Measurements from ENCODE around the gene POLR2M.

POLR2M gene

GRCh38 chr15:57726411-57726810, 19.9 kb downstream of the POLR2M start:
- H3K27me3 Mint-ChIP-seq (ENCODE audit: low read depth, poor library complexity): peaks cover 9% of the 10 kb centered on the region
- peaks cover 20% of the 10 kb centered on the region for H3K36me3 Mint-ChIP-seq (ENCODE audit: low read depth)
- H3K4me3 Mint-ChIP-seq: no peak overlapping the region
- no peak for DNase-seq
- H3K27ac Mint-ChIP-seq: no peak overlapping the region
- peaks cover 23% of the 10 kb centered on the region for H3K9me3 Mint-ChIP-seq
- peaks cover 19% of the 10 kb centered on the region for H3K4me1 Mint-ChIP-seq
- no peak for TF ChIP-seq CTCF (IDR thresholded peaks at IDR 0.05)

GRCh38 chr15:57727031-57727430, 20.5 kb downstream of the POLR2M start:
- peaks cover 20% of the 10 kb centered on the region for H3K36me3 Mint-ChIP-seq (ENCODE audit: low read depth)
- peaks cover 23% of the 10 kb centered on the region for H3K9me3 Mint-ChIP-seq
- H3K27ac Mint-ChIP-seq: peak overlapping the region; percentile 36
- no peak overlapping the region for H3K4me3 Mint-ChIP-seq
- H3K4me1 Mint-ChIP-seq: peaks cover 25% of the 10 kb centered on the region
- TF ChIP-seq CTCF (IDR thresholded peaks at IDR 0.05): no peak
- no peak for DNase-seq
- peaks cover 13% of the 10 kb centered on the region for H3K27me3 Mint-ChIP-seq (ENCODE audit: low read depth, poor library complexity)

- Mint-ChIP-seq H3K9me3 (peaks cover 23% of the 10 kb centered on the region), H3K27me3 (ENCODE audit: low read depth, poor library complexity) (peaks cover 9% of the 10 kb centered on the region), H3K4me3 (no peak overlapping the region), H3K27ac (no peak overlapping the region), H3K36me3 (ENCODE audit: low read depth) (peaks cover 20% of the 10 kb centered on the region), H3K4me1 (peaks cover 33% of the 10 kb centered on the region)
- DNase-seq: no peak
- TF ChIP-seq CTCF (IDR thresholded peaks at IDR 0.05): no peak
These were observed 21.9 kb downstream of the POLR2M start for GRCh38 chr15:57728436-57728835.

- no peak overlapping the region for H3K4me3 Mint-ChIP-seq
- TF ChIP-seq CTCF (IDR thresholded peaks at IDR 0.05): no peak
- H3K36me3 Mint-ChIP-seq (ENCODE audit: low read depth): peaks cover 5% of the 10 kb centered on the region
- H3K27ac Mint-ChIP-seq: no peak overlapping the region
- H3K9me3 Mint-ChIP-seq: peaks cover 5% of the 10 kb centered on the region
- H3K4me1 Mint-ChIP-seq: peaks cover 39% of the 10 kb centered on the region
- no peak for DNase-seq
- peaks cover 3% of the 10 kb centered on the region for H3K27me3 Mint-ChIP-seq (ENCODE audit: low read depth, poor library complexity)
These were observed 24.4 kb downstream of the POLR2M start for GRCh38 chr15:57730876-57731275.

- no peak for TF ChIP-seq CTCF (IDR thresholded peaks at IDR 0.05)
- no peak for DNase-seq
- H3K4me1 Mint-ChIP-seq: peaks cover 39% of the 10 kb centered on the region
- H3K36me3 Mint-ChIP-seq (ENCODE audit: low read depth): peaks cover 1% of the 10 kb centered on the region
- no peak overlapping the region for H3K4me3 Mint-ChIP-seq
- H3K9me3 Mint-ChIP-seq: peaks cover 1% of the 10 kb centered on the region
- H3K27me3 Mint-ChIP-seq (ENCODE audit: low read depth, poor library complexity): peaks cover 3% of the 10 kb centered on the region
- no peak overlapping the region for H3K27ac Mint-ChIP-seq
These were observed 25.1 kb downstream of the POLR2M start for GRCh38 chr15:57731530-57732103.
